ENCODE measurements around the gene DDB1.
A peak's percentile ranks its signal among the peaks of the same experiment; 100 is the strongest.
"Not testable (repeated sequence)": the region's sequence is repeated elsewhere in the genome, so short reads cannot be mapped to it uniquely, and the experiment has no call there.

Gene DDB1

DNA sequence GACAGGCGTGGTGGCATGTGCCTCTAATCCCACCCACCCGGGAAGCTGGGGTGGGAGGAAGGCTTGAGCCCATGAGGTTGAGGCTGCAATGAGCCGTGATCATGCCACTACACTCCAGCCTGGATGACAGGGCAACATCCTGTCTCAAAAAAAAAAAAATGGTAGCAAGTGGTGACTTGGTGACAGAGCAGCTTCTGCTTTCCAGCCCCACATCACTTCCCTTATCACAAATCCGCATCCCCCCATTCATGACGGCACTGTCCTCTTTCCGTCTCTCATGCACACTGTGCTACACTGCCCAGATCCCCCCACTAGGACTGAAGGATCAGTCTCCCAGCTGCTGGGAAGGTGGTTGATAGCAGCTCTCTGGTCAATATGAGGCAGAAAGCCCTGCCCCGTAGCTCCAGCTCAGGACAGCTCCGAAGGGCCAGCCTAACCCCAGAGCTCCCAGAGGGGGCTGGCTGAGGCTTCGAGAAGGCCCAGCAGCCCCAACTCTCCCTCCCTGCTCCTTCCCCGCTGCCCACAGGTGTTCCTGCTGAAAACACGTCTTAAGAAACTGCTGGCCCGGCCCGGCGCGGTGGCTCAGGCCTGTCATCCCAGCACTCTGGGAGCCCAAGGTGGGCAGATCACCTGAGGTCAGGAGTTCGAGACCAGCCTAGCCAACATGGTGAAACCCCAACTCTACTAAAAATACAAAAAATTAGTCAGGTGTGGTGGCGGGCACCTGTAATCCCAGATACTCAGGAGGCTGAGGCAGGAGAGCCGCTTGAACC lies 76.0 kb downstream of the DDB1 start:
- FAIRE-seq, result no peak
- TF ChIP-seq, protein P1, sequence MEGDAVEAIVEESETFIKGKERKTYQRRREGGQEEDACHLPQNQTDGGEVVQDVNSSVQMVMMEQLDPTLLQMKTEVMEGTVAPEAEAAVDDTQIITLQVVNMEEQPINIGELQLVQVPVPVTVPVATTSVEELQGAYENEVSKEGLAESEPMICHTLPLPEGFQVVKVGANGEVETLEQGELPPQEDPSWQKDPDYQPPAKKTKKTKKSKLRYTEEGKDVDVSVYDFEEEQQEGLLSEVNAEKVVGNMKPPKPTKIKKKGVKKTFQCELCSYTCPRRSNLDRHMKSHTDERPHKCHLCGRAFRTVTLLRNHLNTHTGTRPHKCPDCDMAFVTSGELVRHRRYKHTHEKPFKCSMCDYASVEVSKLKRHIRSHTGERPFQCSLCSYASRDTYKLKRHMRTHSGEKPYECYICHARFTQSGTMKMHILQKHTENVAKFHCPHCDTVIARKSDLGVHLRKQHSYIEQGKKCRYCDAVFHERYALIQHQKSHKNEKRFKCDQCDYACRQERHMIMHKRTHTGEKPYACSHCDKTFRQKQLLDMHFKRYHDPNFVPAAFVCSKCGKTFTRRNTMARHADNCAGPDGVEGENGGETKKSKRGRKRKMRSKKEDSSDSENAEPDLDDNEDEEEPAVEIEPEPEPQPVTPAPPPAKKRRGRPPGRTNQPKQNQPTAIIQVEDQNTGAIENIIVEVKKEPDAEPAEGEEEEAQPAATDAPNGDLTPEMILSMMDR (IDR thresholded peaks at IDR 0.05; ENCODE audit: insufficient read depth, missing control alignments), result no peak
- DNase-seq (ENCODE audit: insufficient read length, low spot score), result no peak

- peak; percentile 87 for DNase-seq (ENCODE audit: insufficient read length, low spot score)
- TF ChIP-seq, protein P1 (IDR thresholded peaks at IDR 0.05; ENCODE audit: insufficient read depth, missing control alignments), result peak; percentile 89
- no peak for FAIRE-seq
These were observed 78.4 kb downstream of the DDB1 start for GRCh38 chr11:61254403-61255025.

DNA sequence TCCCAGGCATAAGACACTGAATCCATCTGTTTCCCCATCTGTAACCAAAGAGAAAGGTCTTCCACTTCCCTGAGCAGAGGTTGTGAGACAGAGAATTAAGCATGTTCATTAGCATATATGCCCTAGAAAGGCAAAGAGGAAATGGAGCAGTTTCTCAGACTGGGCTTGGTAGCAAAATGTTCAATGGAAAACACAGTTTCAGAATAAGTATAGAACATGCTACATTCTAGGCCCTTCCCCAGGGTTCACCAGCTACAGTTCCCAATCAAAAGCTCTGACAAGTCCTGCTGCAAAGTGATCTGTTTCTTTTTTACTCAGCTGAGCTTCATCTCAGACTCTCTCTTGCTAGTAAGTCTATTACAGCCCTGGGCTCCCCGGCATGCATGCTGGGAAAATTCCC lies 80.6 kb downstream of the DDB1 start:
- not testable (repeated sequence) for DNase-seq (ENCODE audit: insufficient read length, low spot score); FAIRE-seq

DNA sequence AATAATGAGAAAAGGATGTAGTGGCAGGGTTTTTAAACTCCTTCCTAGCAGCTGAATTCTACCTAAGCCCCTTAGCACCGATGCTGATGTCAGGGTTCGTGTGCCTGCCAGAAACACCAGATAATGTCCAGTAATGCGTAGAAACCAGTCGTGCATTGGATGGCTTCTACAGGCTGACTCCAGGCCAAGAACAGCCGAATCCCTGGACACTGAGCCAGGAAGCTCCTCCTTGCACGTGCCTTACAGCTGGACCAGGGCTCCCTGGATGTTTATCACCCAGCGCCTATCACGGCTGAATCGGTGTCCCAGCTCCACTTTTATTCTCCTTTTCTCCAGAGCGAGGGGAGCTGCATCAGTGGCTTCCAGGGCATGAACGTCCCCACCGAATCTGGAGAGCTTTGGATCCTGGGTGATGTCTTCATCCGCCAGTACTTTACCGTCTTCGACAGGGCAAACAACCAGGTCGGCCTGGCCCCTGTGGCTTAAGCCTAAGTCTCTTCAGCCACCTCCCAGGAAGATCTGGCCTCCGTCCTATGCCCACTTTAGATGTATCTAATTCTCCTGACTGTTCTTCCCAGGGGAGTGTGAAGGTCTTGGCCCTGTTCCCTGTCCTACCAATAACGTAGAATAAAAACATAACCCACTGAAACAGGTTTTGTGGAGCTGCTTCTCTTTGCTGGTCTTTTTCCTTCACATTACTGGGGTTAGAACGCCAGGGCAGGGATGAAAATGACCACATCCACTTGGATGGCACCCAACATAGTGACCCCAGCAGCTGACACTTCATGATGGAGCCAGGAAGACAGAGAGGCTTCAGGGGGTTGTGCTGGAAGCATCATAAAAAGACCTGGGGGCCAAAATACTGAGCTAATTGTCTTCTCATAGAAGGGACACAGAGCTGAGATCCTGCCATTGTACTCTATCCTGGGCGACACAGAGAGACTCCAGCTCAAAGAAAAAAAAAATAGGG lies 81.8 kb downstream of the DDB1 start:
- DNase-seq (ENCODE audit: insufficient read length, low spot score), result not testable (repeated sequence)

More for the DNA sequence above, 81.8 kb downstream of the DDB1 start:
- FAIRE-seq, result not testable (repeated sequence)

All from D721Med (cell line).